ENCODE measurements around the gene PRPF6. TPM values are rescaled to one million over a fixed set of nuclear protein-coding genes. Genes with fewer than 3 reads are reported as not detected.
A peak's percentile ranks its signal among the peaks of the same experiment; 100 is the strongest.

The PRPF6 gene
- polyA plus RNA-seq, 2 of the 4 experiments (the other 2 are of a cell fraction): 42.8 to 47.2 TPM

DNA sequence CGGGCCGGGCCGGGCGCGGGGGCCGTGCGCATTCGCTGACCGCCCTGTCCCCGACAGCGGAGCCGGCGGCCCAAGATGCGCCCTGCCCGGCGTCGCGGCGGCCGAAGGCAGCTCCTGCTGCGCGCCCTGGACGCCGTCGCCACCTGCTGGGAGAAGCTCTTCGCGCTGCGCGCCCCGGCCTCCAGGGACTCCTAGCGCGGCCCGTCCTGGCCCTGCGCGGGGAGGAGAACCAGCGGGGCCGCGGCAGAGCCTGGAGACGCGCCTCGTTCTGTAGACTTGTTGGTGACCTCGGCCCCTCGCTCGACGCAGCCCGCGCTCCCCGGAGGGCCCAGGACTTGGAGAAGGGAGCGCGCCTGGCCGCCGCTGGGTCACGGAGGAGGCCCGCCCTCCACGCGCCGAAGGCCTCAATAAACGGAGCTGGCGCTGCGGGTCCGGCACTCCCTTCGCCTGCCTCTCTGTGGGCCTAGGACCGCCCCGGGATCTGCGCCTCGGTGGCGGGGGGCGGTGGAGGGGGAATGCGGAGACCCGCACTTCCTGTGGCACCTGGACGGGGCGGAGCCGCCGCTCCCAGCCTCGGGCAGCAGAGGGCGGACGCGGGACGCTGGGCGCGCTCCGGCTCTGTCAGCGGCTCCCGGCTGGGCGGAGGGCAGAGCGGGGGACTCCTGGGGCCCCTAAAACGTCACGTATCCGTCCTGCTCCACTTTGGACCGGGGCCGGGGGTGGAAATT lies 57.8 kb downstream of the PRPF6 start (continued):
- no peak for TF ChIP-seq NPAS2 (CRISPR knock-in tag; IDR thresholded peaks at IDR 0.05; ENCODE audit: borderline replicate concordance)
- peak; percentile 52 to 68; a peak in 4 of 5 replicates for TF ChIP-seq RAD21 (conservative IDR thresholded peaks at IDR 0.05 in 1 of 2, IDR thresholded peaks at IDR 0.05 in 1 of 2)
- no peak for TF ChIP-seq CHD2 (IDR thresholded peaks at IDR 0.05; ENCODE audit: low read length, partially characterized antibody)

DNA sequence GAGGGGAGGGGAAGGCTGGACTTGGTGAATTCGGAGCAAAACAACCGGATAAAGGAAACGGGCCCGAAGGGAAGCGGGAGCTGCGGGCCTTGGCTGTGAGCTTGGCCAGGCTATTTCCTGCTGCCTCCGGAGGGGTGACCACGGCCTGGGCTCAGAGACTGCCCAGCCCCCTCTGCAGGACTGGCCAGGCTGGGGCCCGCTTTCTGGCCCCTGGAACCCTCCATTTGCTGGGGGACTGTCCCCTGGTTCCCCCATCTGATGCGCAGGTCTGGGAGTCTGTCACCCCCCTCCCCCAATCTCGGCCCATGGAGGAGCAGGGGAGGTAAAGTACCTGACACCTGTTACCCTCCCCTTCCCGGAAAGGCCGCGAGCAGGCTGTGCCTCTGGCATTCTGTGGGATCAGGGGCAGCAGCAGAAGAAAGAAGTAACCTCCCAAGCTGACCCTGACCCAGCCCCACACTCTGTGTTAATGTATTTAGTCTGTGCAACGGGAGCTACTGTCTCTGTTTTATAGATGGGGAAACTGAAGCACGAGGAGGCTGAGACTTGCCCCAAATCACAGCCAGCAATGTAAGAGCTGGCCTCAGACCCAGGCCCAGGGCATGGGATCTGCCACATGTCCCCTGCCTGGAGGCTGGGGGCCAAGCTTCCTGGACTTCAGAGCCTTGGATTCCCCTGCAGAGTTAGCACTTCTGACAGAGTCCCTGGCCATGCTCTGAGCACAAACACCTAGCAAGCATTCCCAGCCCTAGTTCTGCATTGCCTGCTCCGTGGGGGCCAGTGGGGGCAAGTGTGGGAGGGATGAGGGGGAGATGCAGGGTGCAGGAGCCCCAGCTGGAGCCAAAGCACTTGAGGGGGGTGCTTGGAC lies 58.6 kb downstream of the PRPF6 start:
- ATAC-seq: peak; percentile 20 to 49; a peak in 3 of 6 replicates

GRCh38 chr20:64040231-64041039 lies 59.5 kb downstream of the PRPF6 start:
- ATAC-seq: no peak
- FAIRE-seq: no peak
- H3K9me3 ChIP-seq: no peaks in the 10 kb centered on the region
- H3K4me2 ChIP-seq: no peak overlapping the region
- ChIA-PET CTCF (interaction anchor here (0.8 to 7.1 kb wide), 20 partner anchors 10 to 503 kb away, joined by 3 to 143 read pairs (median 20); partner anchors contain the start of genes LKAAEAR1, PRPF6, PTK6 and TCEA2), POLR2A (no interaction called here)
- no peak overlapping the region for H3K27ac ChIP-seq
- no peak overlapping the region for H3K4me3 ChIP-seq
- no peak for DNase-seq (ENCODE audit: low read depth in 1 of 2, low spot score in 1 of 2)
- WGBS (ENCODE audit: missing lambda C conversion rate): 83% methylated on average over 11 of the region's 12 CpGs
- H3K4me1 ChIP-seq: peaks cover 27% of the 10 kb centered on the region
- TF ChIP-seq, protein P1, sequence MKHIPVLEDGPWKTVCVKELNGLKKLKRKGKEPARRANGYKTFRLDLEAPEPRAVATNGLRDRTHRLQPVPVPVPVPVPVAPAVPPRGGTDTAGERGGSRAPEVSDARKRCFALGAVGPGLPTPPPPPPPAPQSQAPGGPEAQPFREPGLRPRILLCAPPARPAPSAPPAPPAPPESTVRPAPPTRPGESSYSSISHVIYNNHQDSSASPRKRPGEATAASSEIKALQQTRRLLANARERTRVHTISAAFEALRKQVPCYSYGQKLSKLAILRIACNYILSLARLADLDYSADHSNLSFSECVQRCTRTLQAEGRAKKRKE (CRISPR knock-in tag; IDR thresholded peaks at IDR 0.05; ENCODE audit: low read depth): no peak
- TF ChIP-seq BHLHE40 (IDR thresholded peaks at IDR 0.05; ENCODE audit: low read depth, low read length): no peak
- no peak for TF ChIP-seq JUNB (IDR thresholded peaks at IDR 0.05)
- TF ChIP-seq TP53 (CRISPR knock-in tag; IDR thresholded peaks at IDR 0.05): no peak
- no peak for TF ChIP-seq TFCP2L1 (CRISPR knock-in tag; IDR thresholded peaks at IDR 0.05)
- TF ChIP-seq BCL3 (IDR thresholded peaks at IDR 0.05): no peak
- TF ChIP-seq HES2 (IDR thresholded peaks at IDR 0.05): no peak
- no peak for TF ChIP-seq ELK1 (IDR thresholded peaks at IDR 0.05; ENCODE audit: low read depth, low read length)
- no peak for TF ChIP-seq RARB (CRISPR knock-in tag; IDR thresholded peaks at IDR 0.05)

More for the DNA sequence above, 58.6 kb downstream of the PRPF6 start:
- Histone ChIP-seq H3K9me3 (no peaks in the 10 kb centered on the region), H3K4me3 (peak overlapping the region; percentile 48), H3K27ac (peak overlapping the region; percentile 75 to 92), H3K4me1 (peaks cover 18% of the 10 kb centered on the region), H3K4me2 (peak overlapping the region; percentile 80)
- WGBS (ENCODE audit: missing lambda C conversion rate): 31% methylated on average over 8 of the region's 17 CpGs
- DNase-seq (ENCODE audit: low read depth in 1 of 2, low spot score in 1 of 2) (no peak), FAIRE-seq (no peak)
- ChIA-PET POLR2A (interaction anchor here (1.4 to 1.8 kb wide), 3 partner anchors 23 to 502 kb away, joined by 4 to 17 read pairs (median 13); partner anchors contain the start of genes PRPF6, PTK6 and TCEA2), CTCF (interaction anchor here (0.6 to 7.1 kb wide), 33 partner anchors 8 to 502 kb away, joined by 3 to 143 read pairs (median 12); partner anchors contain the start of genes LKAAEAR1, PRPF6, PTK6 and SAMD10)
- TF ChIP-seq HES2 (IDR thresholded peaks at IDR 0.05): no peak
- TF ChIP-seq PBX3 (IDR thresholded peaks at IDR 0.05): no peak
- TF ChIP-seq CBX8 (IDR thresholded peaks at IDR 0.05): no peak
- no peak for TF ChIP-seq HDAC2 (IDR thresholded peaks at IDR 0.05)
- no peak for TF ChIP-seq KDM5A (IDR thresholded peaks at IDR 0.05)
- TF ChIP-seq JUN (IDR thresholded peaks at IDR 0.05): no peak
- no peak for TF ChIP-seq ZC3H11A (IDR thresholded peaks at IDR 0.05)
- TF ChIP-seq HMGXB4 (CRISPR knock-in tag; IDR thresholded peaks at IDR 0.05; ENCODE audit: borderline replicate concordance): no peak
- TF ChIP-seq NPAS2 (CRISPR knock-in tag; IDR thresholded peaks at IDR 0.05; ENCODE audit: borderline replicate concordance): no peak
- no peak for TF ChIP-seq JUNB (IDR thresholded peaks at IDR 0.05)
- TF ChIP-seq CHD4 (IDR thresholded peaks at IDR 0.05; ENCODE audit: borderline replicate concordance): no peak
- TF ChIP-seq ZNF302 (CRISPR knock-in tag; IDR thresholded peaks at IDR 0.05): no peak
- no peak for TF ChIP-seq ESRRA (IDR thresholded peaks at IDR 0.05; ENCODE audit: borderline replicate concordance, low read length)
- no peak for TF ChIP-seq RCOR1 (IDR thresholded peaks at IDR 0.05; ENCODE audit: low read depth, low read length)
